AG10803 (cell line): ENCODE results near the gene SDCCAG8.

Experiments used
- DNase-seq: peaks from one replicate; pipeline ENCODE4 v3.0.0; 2010; ENCODE audit warnings: low read depth
- H3K4me3 ChIP-seq: 2 replicates; pipeline ENCODE4 v1.5.1; 2011; ENCODE audit warnings: mild to moderate bottlenecking, low read length, control low read depth
- TF ChIP-seq, protein P1 (sequence below): conservative IDR thresholded peaks from 2 replicates; pipeline ENCODE4 v1.5.1; 2011; ENCODE audit warnings: mild to moderate bottlenecking, low read length, control low read depth, inconsistent platforms

The SDCCAG8 gene

DNA sequence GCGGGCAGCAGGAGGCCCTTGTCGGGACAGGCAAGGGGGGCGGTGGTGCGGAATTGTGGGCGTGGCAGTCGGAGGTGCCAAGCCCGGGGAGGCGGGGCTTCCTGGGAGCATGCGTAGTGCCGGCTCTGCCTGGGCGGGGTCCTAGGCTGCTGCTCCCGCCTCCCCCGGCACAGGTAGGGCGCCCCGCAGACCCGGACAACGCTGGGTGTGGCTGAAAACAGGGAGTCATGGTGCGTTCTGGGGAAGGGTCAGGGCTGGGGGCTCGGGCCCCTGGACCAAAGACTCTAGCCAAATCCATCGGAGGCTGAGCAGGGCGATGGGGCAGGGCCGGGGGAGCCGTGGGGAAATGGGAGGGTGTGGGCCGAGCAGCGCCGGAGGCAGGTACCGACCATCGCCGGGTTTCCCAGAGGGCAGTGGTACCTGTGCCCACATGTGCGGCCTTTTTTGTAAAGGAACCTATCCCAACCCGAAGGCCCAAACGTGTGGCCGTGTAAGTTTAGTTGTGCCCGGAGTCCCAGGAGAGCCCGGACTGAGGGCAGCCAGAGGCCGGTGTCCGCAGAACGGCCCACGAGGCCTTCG is 231.9 kb downstream of the SDCCAG8 start:
- DNase-seq: no peak
- peak overlapping the region; percentile 20; the same call in 1 of the 2 replicates for H3K4me3 ChIP-seq
- TF ChIP-seq, protein P1, sequence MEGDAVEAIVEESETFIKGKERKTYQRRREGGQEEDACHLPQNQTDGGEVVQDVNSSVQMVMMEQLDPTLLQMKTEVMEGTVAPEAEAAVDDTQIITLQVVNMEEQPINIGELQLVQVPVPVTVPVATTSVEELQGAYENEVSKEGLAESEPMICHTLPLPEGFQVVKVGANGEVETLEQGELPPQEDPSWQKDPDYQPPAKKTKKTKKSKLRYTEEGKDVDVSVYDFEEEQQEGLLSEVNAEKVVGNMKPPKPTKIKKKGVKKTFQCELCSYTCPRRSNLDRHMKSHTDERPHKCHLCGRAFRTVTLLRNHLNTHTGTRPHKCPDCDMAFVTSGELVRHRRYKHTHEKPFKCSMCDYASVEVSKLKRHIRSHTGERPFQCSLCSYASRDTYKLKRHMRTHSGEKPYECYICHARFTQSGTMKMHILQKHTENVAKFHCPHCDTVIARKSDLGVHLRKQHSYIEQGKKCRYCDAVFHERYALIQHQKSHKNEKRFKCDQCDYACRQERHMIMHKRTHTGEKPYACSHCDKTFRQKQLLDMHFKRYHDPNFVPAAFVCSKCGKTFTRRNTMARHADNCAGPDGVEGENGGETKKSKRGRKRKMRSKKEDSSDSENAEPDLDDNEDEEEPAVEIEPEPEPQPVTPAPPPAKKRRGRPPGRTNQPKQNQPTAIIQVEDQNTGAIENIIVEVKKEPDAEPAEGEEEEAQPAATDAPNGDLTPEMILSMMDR: no peak

DNA sequence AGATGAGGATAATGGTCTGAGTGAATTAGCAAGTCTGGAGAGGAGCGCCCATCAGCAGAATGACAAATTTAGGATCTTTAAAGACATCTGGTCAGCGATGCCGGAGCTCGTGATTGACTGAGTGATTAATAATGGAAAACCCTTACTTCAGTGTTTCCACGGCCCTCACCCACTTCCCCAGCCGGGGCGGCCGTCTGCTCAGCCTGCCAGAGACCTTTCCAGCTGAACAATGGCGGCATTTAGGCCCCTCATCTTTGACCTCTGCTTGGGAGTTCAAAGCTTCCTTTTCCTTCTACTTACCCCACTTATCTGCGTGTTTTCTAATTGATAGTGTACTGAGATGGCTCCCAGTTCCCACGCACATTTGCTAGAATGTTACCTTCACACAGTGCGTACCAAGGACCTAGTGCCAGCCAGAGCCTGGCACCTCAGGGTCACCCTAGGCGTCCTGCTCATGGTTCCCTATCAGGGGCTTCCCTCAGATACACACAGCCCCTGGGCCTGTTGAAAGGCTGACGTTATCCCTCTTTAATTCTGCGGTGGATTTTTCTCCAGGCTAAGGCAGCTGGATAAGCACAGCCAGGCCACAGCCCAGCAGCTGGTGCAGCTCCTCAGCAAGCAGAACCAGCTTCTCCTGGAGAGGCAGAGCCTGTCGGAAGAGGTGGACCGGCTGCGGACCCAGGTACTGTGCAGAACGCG is 232.8 kb downstream of the SDCCAG8 start:
- DNase-seq: no peak
- TF ChIP-seq, protein P1: no peak
- H3K4me3 ChIP-seq: no peak overlapping the region

DNA sequence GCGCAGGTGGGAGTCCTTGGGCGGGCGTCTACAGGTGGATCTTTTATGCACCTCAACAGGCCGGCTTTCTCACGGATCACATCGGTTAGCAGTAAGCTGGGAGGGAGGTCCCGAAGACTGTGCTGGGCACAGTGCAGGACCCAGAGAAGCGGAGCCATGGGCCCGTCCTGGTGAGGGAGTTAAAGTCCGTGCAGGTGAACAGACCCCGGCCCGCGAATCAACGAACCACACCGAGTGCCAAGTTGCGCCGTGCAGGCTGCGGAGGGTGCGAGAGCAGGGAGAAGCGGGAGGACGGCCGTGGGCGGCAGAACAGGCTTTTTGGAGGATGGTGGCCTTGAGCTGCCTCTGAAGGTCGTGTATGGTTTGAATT is 233.3 kb downstream of the SDCCAG8 start:
- H3K4me3 ChIP-seq: no peak overlapping the region
- DNase-seq: no peak
- TF ChIP-seq, protein P1: no peak

DNA sequence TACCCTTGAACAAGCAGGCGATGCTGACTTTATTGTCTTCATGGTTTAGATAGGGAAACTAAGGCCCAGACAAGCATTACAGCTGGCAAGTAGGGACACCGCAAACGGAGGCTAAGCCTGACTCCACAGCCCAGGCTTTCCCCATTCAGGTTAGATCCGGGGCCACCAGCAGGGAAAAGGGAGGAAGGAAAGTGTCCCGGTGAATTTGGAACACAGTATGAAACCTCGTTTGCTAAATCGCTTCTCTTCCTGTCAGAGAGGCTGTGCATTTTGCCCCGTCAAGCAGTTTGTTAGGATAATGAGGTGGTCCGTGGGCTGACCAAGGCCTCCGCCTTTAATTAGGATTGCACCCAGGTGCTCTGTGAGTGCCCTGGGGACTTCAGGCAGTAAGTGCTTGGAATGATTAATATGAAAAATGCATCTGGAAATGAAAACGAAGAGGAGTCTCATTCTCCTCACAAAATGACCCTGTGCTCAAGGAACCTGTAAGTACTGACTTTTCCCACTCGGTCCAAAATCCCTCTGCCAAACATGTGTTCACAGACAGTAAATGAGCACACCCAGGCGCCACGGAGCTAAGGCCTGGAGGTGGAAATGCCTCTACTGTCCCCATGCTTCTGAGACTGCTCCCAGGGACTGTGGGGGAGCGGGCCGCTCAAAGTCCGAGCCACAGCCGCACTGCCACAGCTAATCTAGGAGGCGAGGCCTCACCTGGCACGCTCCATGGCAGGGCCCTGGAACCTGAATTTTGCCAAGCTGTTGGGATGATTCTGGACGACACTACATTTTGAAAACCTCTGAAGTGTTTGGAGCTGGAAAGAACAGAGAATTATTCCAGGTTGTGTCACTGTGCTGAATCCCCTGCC is 234.1 kb downstream of the SDCCAG8 start:
- TF ChIP-seq, protein P1: no peak
- DNase-seq: no peak

DNA sequence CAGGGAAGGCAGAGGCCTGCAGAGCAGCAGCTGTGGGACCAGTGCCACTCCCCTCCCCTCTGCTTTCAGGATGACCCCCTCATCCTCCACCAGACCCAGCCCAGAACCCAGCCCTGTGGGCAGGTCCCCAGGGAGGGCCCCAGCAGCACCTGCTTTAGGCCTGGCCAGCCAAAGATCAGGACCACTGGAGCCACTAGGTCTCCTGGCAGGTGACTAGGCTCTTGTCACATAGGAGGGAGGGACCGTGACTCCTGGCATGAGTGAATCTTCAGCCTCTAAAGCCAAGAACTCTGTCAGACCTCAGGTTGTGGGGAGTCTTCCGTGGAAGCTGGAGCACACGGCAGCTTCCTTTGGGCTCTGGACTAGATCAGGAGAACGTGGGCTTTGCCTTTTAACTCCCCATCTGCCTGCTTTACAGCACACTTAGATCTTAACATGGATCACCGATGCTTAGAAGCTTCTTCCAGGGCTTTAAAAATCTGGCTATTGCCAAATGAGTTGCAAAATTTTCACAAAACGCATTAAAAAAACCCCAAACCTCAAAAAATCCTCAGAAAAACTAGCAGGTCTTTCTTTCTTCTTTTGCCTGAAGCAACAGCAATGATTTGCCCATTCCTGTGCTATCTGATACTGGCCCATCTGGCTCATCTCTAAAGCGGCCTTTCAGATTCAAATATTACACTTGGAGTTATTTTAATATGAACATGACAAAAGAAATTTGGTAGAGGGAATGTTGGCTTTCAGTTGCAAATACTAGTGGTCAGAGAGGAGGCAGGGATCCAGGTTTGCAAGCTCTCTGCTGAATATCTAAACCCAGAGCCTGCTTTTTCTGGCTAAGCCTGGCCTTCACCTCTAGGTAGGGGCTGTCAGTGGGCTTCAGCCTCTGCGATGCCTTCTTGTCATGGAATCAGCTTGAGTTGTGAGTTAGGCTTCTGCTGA is 235.2 kb downstream of the SDCCAG8 start:
- TF ChIP-seq, protein P1: no peak
- peak; percentile 95 for DNase-seq
- H3K4me3 ChIP-seq: no peak overlapping the region

More for the DNA sequence above, 234.1 kb downstream of the SDCCAG8 start:
- no peak overlapping the region for H3K4me3 ChIP-seq

DNA sequence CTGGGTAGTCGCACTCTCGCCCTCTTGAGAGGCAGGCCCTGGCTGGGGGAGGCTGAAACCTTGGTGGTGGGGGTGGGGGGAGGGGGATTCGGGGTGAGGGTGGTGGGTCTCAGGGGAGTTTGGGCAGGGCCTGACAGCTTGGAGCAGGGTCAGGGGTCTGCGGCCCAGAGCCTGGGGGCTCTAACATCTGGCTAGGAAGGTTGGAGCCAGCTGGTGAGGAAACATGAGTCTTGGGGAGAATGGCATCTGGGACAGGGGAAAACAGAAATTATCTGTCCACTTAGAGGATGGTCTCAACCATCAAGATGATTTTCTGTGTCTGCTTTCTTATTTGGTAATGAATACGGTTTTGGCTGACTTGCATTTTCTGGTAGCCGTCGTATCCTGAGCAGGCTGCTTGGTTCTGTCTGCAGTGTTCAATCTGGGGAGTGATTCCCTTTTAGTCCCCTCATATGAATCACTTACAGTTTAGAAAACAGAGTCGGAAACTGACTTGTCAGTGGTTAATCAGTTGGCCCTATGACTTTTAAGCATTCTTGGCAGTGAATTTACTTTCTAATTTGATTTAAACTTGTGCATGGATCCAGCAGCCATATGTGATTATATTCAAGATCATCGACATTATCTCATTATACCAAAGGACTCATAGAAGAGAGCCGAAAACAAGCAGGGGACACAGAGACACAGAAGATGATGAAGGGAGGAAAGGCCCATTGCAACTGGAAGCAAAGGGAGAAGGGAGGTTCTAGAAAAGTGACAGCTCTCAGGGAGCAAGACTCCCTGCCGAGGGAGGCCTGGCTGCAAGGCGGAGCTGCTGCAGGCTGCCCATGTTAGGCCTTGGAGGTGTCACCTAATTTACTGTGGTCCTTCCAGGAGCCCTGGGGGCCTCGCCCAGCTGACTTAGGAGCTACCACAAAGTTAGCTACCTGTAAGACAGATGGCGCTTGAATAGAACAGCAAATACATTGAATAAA is 237.6 kb downstream of the SDCCAG8 start:
- no peak for DNase-seq
- TF ChIP-seq, protein P1: no peak
- H3K4me3 ChIP-seq: no peak overlapping the region
